Measurements from ENCODE around the gene PACS2. TPM values are rescaled to one million over a fixed set of nuclear protein-coding genes. Genes with fewer than 3 reads are reported as not detected.

The PACS2 gene
- total and polyA plus RNA-seq, 2 of the 4 experiments (the other 2 are of a cell fraction): 15.6 to 32.2 TPM

- Histone ChIP-seq H3K18ac (ENCODE audit: low read depth, low read length) (no peak overlapping the region), H3K23ac (ENCODE audit: low read depth, low read length) (no peak overlapping the region), H3K79me1 (ENCODE audit: low read depth in 1 of 2, low read length in 2 of 2) (peaks cover 22 to 30% of the 10 kb centered on the region in 2 experiments), H2AFZ (replicated peaks; ENCODE audit: low read length, poor library complexity) (no peak overlapping the region), H3K36me3 (ENCODE audit: control insufficient read depth, insufficient read depth, low read length) (peaks cover 12% of the 10 kb centered on the region), H2AK5ac (ENCODE audit: low read depth, low read length) (no peak overlapping the region), H2BK5ac (ENCODE audit: low read depth, low read length, poor library complexity, severe bottlenecking) (no peak overlapping the region), H3K4ac (ENCODE audit: low read depth, low read length) (no peak overlapping the region), H4K91ac (ENCODE audit: insufficient read depth, low read depth, low read length) (no peak overlapping the region), H3K4me3 (ENCODE audit: insufficient read depth, low read depth, low read length) (no peak overlapping the region), H3K9me1 (ENCODE audit: insufficient read depth, low read length) (no peaks in the 10 kb centered on the region), H3K4me2 (ENCODE audit: low read depth, low read length) (no peak overlapping the region), H4K8ac (ENCODE audit: low read depth in 2 of 2, low read length in 2 of 2) (no peak overlapping the region), H3K9ac (ENCODE audit: low read depth, low read length) (no peak overlapping the region), H2BK20ac (ENCODE audit: low read depth, low read length) (no peak overlapping the region), H4K5ac (ENCODE audit: low read depth, low read length) (no peak overlapping the region), H3K14ac (replicated peaks; ENCODE audit: low read depth, low read length) (no peak overlapping the region), H2BK120ac (ENCODE audit: low read depth, low read length) (no peak overlapping the region), H3K4me1 (ENCODE audit: control insufficient read depth, insufficient read depth, low read length) (peaks cover 5% of the 10 kb centered on the region; the same call in 1 of the 2 replicates), H4K20me1 (ENCODE audit: insufficient read depth, low read length) (no peaks in the 10 kb centered on the region), H3K9me3 (ENCODE audit: control insufficient read depth, insufficient read depth, low read length) (peaks cover 9% of the 10 kb centered on the region), H2AK9ac (replicated peaks; ENCODE audit: low read depth, low read length, poor library complexity) (no peak overlapping the region), H3K27ac (ENCODE audit: insufficient read depth, low read length) (no peak overlapping the region), H3K27me3 (ENCODE audit: control insufficient read depth, insufficient read depth, low read length) (no peaks in the 10 kb centered on the region), H3K56ac (ENCODE audit: extremely low read depth, insufficient read depth, low read length) (no peak overlapping the region), H2BK15ac (ENCODE audit: low read depth, low read length) (no peak overlapping the region)
- no peak for DNase-seq
- TF ChIP-seq SMC3 (IDR thresholded peaks at IDR 0.05; ENCODE audit: low read depth, low read length): no peak
- no peak for TF ChIP-seq MXI1 (IDR thresholded peaks at IDR 0.05; ENCODE audit: borderline replicate concordance, low read depth, low read length)
- no peak for TF ChIP-seq NFE2L2 (IDR thresholded peaks at IDR 0.05; ENCODE audit: low read depth, low read length)
- TF ChIP-seq MAZ (IDR thresholded peaks at IDR 0.05; ENCODE audit: borderline replicate concordance, low read depth, low read length): no peak
- TF ChIP-seq ELK1 (IDR thresholded peaks at IDR 0.05; ENCODE audit: borderline replicate concordance, low read depth, low read length): no peak
- TF ChIP-seq FOS (IDR thresholded peaks at IDR 0.05; ENCODE audit: low read depth, low read length): no peak
- TF ChIP-seq MAFK (IDR thresholded peaks at IDR 0.05; ENCODE audit: low read depth, low read length): no peak
- TF ChIP-seq CTCF (conservative IDR thresholded peaks at IDR 0.05; ENCODE audit: low read depth, low read length): no peak
- no peak for TF ChIP-seq CEBPB (IDR thresholded peaks at IDR 0.05; ENCODE audit: low read depth, low read length)
- ChIA-PET CTCF (no interaction called here), POLR2A (ENCODE audit: unreplicated experiment) (no interaction called here)
- 99% methylated on average over 7 of the region's 9 CpGs; no CpG with 5 or more reads in 1 of the 2 experiments for WGBS, 2 experiments (ENCODE audit: extremely low coverage in 2 of 2, insufficient read length in 1 of 2)
- dilution Hi-C loops (cut with HindIII; ENCODE audit: low sequenced_read_pairs, unreplicated experiment) (no loop called here), in situ Hi-C loops (cut with MboI; ENCODE audit: low sequenced_read_pairs) (no loop called here), intact Hi-C loops (cut with micrococcal nuclease) (no loop called here)
- ATAC-seq (ENCODE audit: low read depth): no peak
- BruUV-seq (replicated peaks): no TSS peak
Measured at GRCh38 chr14:105400016-105400415, 85.5 kb downstream of the PACS2 start.

Data from IMR-90 (cell line).